Globus pallidus (tissue), 1 donor: ENCODE measurements around the gene STOML1.
"Not testable (repeated sequence)": the region's sequence is repeated elsewhere in the genome, so short reads cannot be mapped to it uniquely, and the experiment has no call there.

Experiments used
- DNase-seq: peaks from one replicate; pipeline ENCODE4 v3.0.0-alpha.2; 2015; ENCODE audit warnings: low spot score

The STOML1 gene

GRCh38 chr15:73960472-73961070 lies 31.5 kb downstream of the STOML1 start:
- DNase-seq, result not testable (repeated sequence)

- DNase-seq, result no peak
These were observed 32.3 kb downstream of the STOML1 start for GRCh38 chr15:73959801-73960200.

GRCh38 chr15:73959012-73959581 lies 33.0 kb downstream of the STOML1 start:
- no peak for DNase-seq

DNA sequence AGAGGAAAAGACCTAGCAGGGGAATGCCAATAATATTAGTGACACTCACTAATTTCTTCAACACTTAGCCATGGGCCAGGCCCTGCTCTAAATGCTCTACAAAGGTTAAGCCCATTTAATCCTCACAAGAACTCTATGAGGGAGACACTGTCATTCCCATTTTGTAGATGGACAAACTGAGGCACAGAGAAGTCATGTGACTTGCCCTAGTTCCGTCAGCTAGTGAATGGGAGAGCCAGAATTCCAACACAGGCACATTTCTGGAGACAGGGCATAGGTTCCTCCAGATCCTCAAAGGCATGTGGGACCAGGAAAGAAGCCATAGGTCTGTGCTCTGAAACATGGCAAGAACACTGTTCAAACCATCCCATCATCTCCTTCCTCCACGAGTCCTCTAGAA lies 34.3 kb downstream of the STOML1 start:
- no peak for DNase-seq

DNA sequence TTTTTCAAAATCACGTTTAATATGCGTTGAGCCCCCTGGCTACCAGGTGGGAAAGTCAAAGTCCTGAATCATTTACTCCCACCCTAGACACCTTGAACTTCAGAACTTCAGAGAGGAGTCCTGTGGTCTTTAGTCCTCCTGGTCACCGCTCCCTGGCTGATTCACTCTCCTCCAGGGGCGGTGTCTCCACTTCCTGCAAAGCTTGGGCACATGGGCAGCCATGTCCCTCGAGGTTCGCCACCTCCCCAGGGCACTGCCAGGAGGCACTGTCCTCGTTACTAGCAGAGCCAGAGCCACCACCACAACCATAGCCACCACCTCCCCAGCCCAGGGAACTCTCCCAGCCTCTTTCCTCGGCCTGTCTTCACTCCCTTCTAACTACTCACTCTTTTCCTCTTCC lies 34.8 kb downstream of the STOML1 start:
- DNase-seq, result no peak

- no peak for DNase-seq
These were observed 35.4 kb downstream of the STOML1 start for GRCh38 chr15:73956743-73957135.

DNA sequence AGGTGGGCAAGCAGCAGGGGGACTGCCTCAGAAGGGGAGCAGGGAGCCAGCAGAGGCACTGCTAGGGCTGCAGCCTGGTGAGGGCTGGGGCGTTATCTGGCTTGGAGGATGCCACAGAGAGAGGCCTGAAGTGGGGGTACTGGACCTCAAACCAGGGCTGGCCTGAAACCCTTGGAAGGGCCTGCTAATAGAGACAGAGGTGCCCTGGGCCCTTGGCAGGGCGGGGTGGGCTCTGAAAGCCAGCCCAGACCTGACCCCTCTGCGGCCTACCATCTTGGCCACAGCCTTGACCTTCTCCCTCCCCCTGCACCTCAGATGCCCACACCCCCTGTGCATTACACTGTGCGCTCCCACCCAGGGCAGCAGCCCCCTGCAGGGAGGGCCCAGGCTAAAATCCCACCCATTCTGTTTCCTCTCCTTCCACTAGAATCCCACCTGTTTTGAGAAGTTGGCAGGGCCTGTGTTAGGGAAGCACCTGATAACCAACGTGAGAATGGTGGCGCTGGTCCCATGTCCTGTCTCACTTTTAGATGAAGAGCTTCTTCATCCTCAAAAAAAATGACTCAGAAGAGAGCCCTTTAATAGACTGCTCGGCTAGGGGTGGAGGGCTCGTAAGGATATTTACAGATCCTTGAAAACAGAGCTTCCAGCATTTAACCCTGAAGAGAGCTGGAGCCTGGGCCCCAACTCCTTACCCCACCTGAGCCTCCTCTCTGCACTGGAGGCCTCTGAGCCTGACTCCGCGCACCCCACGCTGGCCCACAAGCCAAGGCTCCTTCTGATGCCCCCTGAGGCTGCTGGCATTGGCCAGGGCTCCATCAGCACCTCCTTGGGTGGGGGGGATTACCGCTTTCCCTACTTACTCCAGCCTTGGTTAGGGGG lies 36.0 kb downstream of the STOML1 start:
- DNase-seq, result no peak

- no peak for DNase-seq
These were observed 36.8 kb downstream of the STOML1 start for GRCh38 chr15:73955326-73955725.

DNA sequence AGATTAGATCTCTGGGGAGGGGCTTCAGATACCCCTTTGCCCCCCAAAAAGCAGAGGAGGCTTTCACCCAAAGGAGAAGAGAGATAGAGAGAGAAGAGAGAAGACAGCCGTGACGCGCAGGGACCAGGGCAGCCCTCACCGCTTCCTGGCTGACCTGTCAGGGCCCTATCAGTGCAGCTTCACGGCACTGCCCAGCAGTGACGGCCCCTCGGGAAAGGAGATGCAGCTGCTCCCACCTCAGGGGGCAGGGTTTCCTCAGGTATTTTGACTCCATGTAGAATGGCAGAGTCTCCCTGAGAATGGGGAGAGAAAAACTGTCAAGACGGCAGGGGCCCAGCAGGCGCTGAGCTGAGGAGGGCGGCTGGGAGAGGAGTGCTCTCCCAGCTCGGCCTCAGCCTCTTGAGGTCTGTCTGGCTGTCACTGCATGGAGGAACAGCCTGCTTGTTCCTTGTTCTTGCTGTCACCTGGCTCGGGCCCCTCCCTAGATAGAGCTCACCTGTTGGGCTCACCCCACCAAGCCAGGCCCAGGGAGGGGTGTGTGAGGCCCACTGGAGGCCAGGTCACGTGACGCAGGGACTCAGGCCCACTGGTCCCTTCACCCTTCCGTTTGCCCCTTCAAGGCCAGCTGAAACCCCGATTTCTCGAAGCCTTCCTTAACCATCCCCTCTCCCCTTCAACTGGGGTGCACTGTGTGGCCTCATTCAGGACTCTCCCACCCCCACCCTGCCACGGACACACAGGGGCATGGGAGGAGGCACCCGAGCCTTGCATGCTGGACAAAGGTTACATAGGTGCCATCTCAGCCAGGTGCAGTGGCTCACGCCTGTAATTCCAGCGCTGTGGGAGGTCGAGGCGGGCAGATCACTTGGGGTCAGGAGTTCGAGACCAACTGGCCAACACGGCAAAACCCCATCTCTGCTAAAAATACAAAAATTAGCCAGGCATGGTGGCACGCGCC lies 37.6 kb downstream of the STOML1 start:
- no peak for DNase-seq

DNA sequence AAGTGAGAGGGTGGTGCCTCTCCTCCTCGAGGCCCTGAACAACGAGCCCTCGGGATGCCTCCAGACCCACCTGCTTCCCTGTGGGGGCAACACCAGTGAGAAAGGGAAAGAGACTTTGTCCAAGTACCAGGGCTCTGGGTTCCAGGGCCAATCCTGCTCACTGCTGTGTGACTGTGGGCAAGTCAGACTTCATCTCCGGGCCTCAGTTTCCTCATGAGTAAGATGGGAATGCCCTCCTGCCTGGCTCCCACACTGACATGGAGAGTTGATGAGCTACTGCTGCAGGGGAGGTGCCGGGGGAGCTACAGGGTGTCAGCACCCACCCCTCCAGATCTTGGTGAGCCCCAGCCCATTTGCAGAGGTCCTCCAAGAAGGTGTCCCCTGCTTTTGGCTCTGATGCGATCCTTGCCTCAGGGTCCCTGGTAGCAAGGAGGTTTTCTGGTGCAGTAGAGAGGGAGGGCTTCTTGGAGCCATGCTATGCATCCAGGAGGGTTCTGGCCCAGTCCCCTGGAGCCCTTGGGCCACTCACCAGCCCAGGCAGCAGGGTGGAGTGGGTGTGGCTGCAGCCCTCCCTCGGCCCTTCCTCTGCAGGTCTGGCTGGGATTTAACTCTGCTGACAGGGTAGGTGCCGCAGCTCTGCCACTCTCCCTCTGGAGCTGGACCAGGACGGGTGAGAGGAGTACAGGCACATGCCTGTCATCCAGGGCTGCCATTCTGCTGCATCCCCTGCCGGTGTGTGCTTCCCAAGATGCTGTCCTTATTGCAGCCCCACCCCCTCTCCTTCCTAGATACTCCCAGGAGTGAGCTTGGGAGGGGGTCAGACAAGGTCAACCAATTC lies 39.0 kb downstream of the STOML1 start:
- no peak for DNase-seq

DNA sequence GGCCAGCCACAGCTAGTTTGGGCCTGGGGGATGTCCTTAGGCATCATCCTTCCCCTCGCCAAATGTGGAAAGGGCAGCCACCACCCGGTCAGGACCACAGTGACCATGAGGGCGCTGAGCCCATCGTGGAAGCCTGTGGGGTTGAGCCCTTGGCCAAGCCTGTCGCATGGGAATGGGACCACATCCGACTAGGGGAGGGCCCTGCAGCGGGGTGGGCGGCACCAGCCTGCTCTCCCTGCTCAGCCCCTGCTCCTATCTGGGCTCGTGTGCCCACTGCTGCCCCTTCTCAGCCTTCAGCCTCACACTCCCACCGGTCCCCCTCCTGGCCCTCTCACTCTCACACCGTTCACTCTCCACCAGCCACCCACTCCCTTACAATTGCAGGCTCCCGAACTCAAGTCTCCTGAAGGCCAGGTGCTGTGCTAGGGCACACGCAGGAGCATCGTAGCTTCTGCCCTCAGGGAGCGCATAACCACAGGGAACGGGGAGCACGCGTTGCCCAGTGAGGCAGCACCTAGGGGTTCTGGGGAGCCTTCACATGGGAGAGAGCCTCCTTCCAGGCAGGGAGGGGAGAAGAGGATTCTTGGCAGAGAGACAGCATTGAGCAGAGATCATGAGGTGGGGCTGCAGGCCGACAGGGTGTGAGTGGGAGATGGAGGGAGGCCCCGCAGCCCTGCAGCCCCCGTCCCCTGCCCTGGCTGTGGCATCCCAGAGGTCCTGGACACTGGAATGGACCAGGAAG lies 39.8 kb downstream of the STOML1 start:
- no peak for DNase-seq

DNA sequence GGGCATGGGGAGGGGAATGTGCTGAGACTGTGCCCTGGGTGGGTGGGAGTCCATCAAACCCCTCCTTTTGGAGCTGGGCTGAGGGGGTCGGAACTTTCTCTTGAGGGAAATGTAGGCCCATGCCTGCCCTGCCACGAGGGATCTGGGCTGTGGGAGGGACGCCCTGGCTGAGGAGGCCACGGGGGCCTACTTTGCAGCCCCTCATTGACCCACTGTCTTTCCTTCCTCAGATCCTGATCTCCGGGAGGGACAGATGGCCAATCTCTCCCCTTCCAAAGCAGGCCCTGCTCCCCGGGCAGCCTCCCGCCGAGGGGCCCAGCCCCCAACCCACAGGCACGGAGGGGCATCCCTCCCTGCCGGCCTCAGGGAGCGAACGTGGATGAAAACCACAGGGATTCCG lies 40.5 kb downstream of the STOML1 start:
- no peak for DNase-seq

DNA sequence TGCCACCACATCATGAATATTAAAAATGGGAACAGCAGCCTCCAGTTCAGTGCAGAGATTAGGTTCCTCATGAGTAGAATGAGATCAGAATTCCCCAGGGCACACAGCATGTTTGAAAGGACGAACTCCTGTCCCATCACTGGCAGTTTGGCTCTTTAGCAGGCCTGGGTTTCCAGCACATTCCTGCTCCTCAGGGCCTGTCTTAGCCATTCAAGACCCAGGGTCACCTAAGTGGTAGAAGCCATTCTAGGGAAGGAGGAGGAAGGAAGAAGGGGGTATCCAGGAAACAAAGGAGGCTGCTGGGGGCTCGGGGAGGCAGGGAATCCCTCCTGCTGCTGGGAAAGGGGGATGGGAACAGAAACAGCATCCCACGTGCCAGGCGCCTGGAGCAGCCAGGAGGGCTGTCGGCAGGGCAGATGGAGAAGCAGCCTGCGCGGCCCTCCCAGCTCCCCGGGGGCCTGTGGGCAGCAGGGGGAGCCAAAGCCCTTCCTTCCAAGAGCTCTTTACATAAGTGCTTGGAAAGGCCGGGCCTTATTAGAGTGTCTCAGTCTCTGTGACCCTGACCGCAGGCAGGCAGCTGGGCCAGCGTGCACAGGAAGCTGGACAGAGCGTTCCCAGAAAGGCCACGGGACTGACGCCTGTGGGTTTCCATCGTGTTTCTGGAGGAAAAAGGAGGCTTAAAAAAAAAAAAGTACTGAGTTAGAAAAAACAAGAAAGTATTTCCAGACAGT lies 41.1 kb downstream of the STOML1 start:
- peak; percentile 83 for DNase-seq

GRCh38 chr15:73950479-73950830 lies 41.6 kb downstream of the STOML1 start:
- DNase-seq, result no peak

- no peak for DNase-seq
These were observed 42.6 kb downstream of the STOML1 start for GRCh38 chr15:73949496-73949895.

DNA sequence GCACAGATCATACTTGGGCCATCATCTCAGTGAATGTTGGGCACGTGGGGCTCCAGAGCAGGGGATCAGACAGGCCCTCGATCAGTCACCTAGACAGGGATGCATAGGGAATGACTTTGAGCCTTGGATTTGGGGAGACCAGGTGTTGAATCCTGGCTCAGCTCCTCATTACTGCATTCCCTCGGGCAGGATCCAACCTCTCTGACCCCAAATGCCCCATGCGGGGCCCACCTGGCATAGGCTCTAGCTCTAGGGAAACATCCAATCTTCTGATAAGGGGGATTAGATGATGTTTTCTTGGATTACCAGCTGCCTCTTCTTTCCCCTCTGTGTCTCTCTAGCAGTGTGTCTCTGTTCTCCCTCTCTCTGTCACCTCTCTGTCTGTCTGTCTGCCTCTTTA lies 43.1 kb downstream of the STOML1 start:
- DNase-seq, result no peak

- DNase-seq, result no peak
These were observed 43.7 kb downstream of the STOML1 start for GRCh38 chr15:73948396-73948795.

GRCh38 chr15:73947651-73948050 lies 44.4 kb downstream of the STOML1 start:
- DNase-seq, result no peak

GRCh38 chr15:73946795-73947370 lies 45.2 kb downstream of the STOML1 start:
- DNase-seq, result no peak
